ENCODE results near the gene PARD3. TPM values are rescaled to one million over a fixed set of nuclear protein-coding genes. Genes with fewer than 3 reads are reported as not detected.

Gene PARD3
- total RNA-seq, 1 donor from 2014 or later: 88.7 TPM

DNA sequence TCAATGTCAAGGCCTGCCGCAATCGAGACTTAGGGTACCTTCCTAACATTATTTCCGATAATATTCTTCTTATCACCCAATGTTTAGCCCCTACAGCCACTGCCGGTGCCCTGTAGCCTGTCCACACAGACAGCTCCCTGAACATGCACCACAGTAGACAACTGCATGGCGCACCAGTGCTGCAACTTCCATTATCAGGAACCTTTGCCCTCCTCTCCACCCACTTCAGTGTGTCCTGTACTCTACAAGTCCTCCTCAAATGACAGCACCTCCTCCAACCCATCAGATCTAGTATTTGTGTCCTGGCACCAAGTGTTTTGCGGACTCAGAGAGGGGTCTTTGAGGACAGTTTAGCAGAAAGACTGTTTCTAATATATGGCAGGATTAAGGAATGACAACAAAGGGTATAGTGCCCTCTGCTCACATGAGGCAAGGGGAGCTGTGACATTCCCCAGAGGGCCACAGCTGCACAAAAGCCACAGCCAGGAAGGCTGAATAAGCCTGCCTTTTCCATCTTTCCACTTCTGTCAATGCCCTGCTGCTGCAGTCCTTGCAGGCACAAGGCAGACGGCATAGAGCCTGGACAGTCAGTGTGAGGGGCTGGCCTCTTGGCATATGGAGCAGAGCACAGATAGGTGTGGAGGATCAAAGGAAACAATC is 335.4 kb downstream of the PARD3 start:
- H3K27me3 ChIP-seq (ENCODE audit: control insufficient read depth in 3 of 3, insufficient read depth in 3 of 3, low read length in 3 of 3): no peaks in the 10 kb centered on the region
- no peak overlapping the region for H3K4me3 ChIP-seq (ENCODE audit: low read length in 3 of 3)
- no peaks in the 10 kb centered on the region for H3K4me1 ChIP-seq (ENCODE audit: control insufficient read depth in 3 of 3, insufficient read depth in 3 of 3, low read length in 3 of 3)
- H3K27ac ChIP-seq (ENCODE audit: low read depth, low read length): no peak overlapping the region
- H3K9me3 ChIP-seq (ENCODE audit: control insufficient read depth in 3 of 3, low read length in 3 of 3): no peaks in the 10 kb centered on the region
- no peaks in the 10 kb centered on the region for H3K36me3 ChIP-seq (ENCODE audit: control insufficient read depth in 3 of 3, insufficient read depth in 3 of 3, low read length in 3 of 3)
- H3K9ac ChIP-seq (ENCODE audit: low read depth in 1 of 3, low read length in 3 of 3): no peak overlapping the region

DNA sequence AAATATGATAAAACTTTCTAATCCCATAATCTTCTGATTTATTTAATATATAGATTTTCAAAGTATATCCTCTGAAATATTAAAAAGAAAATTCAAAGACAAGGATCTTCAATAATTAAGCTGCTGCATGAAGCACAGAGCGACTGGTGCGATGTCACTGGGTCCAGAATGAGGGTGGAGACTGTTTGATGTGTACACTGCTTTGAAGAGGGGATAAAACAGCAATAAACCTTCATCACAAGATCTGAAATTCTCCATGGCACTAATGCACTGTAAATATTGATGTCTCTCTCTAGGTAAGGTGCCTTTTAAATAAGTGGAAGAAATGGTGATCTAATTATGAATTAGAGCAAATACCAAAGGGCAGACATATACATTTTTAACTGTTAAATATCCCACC is 337.8 kb downstream of the PARD3 start:
- no peak overlapping the region for H3K4me3 ChIP-seq (ENCODE audit: low read length in 3 of 3)
- no peaks in the 10 kb centered on the region for H3K4me1 ChIP-seq (ENCODE audit: control insufficient read depth in 3 of 3, insufficient read depth in 3 of 3, low read length in 3 of 3)
- no peaks in the 10 kb centered on the region for H3K36me3 ChIP-seq (ENCODE audit: control insufficient read depth in 3 of 3, insufficient read depth in 3 of 3, low read length in 3 of 3)
- no peak overlapping the region for H3K27ac ChIP-seq (ENCODE audit: low read depth, low read length)
- H3K9me3 ChIP-seq (ENCODE audit: control insufficient read depth in 3 of 3, low read length in 3 of 3): no peaks in the 10 kb centered on the region
- H3K9ac ChIP-seq (ENCODE audit: low read depth in 1 of 3, low read length in 3 of 3): no peak overlapping the region
- H3K27me3 ChIP-seq (ENCODE audit: control insufficient read depth in 3 of 3, insufficient read depth in 3 of 3, low read length in 3 of 3): no peaks in the 10 kb centered on the region

DNA sequence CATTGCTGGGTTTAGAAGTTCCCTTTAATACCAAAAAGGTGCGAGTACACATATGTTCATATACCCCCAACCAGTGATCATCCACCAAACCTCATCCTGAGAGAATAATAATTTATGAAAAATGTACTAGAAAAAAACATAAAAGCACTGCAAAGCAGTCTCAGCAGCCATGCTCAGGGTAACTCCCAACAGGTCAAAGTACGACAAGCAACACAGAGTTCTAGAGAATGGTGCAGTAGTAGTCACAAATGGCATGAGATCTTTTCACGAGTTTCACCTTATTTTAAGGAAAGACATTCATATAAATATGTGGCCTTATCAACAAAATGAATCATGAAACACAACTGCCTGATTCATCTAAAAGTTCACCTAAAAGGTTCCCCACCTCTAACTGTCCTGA is 338.5 kb downstream of the PARD3 start:
- Histone ChIP-seq H3K4me3 (ENCODE audit: low read length in 3 of 3) (no peak overlapping the region), H3K27me3 (ENCODE audit: control insufficient read depth in 3 of 3, insufficient read depth in 3 of 3, low read length in 3 of 3) (no peaks in the 10 kb centered on the region), H3K4me1 (ENCODE audit: control insufficient read depth in 3 of 3, insufficient read depth in 3 of 3, low read length in 3 of 3) (no peaks in the 10 kb centered on the region), H3K9me3 (ENCODE audit: control insufficient read depth in 3 of 3, low read length in 3 of 3) (no peaks in the 10 kb centered on the region), H3K36me3 (ENCODE audit: control insufficient read depth in 3 of 3, insufficient read depth in 3 of 3, low read length in 3 of 3) (no peaks in the 10 kb centered on the region), H3K9ac (ENCODE audit: low read depth in 1 of 3, low read length in 3 of 3) (no peak overlapping the region), H3K27ac (ENCODE audit: low read depth, low read length) (no peak overlapping the region)

DNA sequence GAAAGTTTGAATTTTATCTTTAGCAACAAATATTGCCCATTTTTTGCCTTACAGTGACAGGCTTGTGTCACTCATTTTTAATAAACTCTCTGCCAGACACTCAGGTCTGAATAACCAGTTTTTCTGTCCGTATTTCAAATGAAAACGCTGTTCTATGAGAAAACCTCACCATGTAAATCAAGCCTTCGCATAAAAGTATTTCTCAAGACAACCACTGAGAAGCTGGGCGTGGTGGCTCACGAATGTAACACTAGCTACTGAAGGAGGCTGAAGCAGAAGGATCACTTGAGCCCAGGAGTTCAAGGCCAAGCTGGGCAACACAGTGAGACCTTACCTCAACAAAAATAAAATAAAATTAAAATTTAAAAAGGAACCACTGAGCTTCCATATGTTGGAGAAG is 339.3 kb downstream of the PARD3 start:
- Histone ChIP-seq H3K4me1 (ENCODE audit: control insufficient read depth in 3 of 3, insufficient read depth in 3 of 3, low read length in 3 of 3) (no peaks in the 10 kb centered on the region), H3K9ac (ENCODE audit: low read depth in 1 of 3, low read length in 3 of 3) (no peak overlapping the region), H3K9me3 (ENCODE audit: control insufficient read depth in 3 of 3, low read length in 3 of 3) (no peaks in the 10 kb centered on the region), H3K27ac (ENCODE audit: low read depth, low read length) (no peak overlapping the region), H3K27me3 (ENCODE audit: control insufficient read depth in 3 of 3, insufficient read depth in 3 of 3, low read length in 3 of 3) (no peaks in the 10 kb centered on the region), H3K36me3 (ENCODE audit: control insufficient read depth in 3 of 3, insufficient read depth in 3 of 3, low read length in 3 of 3) (no peaks in the 10 kb centered on the region), H3K4me3 (ENCODE audit: low read length in 3 of 3) (no peak overlapping the region)

DNA sequence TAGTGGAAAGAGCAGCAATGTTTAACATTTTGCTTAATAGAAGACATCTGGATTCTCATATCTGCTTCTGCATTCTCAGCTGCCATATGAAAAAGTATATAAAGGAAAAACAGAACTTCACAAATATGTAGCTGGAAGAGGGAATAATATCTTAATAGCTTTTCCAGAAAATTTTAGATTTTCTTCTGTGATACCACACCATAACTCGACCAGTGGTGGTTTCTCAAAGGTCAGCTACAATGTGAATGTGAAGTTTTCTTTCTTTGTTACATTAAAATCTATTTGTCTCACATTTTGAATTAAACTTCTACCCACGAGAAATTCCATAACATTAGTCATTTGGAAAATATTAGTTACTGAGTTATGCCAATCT is 339.8 kb downstream of the PARD3 start:
- no peak overlapping the region for H3K27ac ChIP-seq (ENCODE audit: low read depth, low read length)

DNA sequence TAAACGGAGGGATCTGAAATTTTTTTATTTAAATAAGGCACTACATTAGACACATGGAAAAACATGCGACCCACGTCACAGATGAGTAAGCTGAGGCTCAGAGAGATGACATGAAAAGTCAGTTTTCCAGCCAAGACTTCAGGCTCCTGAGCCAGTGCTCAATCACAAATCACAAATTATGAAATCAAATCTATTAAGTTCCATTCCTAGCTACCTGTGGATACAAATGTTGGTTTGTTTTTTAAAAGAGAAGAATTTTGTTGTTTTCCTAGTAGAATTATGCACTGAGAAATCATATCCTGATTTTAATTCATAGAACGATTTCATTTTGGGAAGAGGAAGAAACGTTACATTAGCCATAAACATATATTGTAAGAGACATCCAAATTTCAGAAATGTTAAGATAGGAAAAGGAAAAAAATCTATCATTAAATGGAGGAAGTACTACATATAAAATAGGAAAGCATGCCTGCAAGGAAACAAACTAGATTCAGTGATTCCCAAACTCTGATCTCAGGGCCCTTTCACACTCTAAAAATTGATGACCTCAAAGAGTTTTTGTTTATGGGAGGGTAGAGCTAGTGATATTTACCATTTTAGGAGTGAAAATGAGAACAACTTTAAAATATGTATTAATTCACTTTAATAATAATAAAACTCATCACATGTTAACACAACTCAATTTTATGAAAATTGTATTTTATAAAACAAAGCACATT is 340.4 kb downstream of the PARD3 start:
- Histone ChIP-seq H3K9me3 (ENCODE audit: control insufficient read depth in 3 of 3, low read length in 3 of 3) (no peaks in the 10 kb centered on the region), H3K36me3 (ENCODE audit: control insufficient read depth in 3 of 3, insufficient read depth in 3 of 3, low read length in 3 of 3) (peaks cover 0 to 3% (median 0%) of the 10 kb centered on the region in 3 donors), H3K4me3 (ENCODE audit: low read length in 3 of 3) (no peak overlapping the region), H3K9ac (ENCODE audit: low read depth in 1 of 3, low read length in 3 of 3) (no peak overlapping the region), H3K27me3 (ENCODE audit: control insufficient read depth in 3 of 3, insufficient read depth in 3 of 3, low read length in 3 of 3) (no peaks in the 10 kb centered on the region), H3K27ac (ENCODE audit: low read depth, low read length) (no peak overlapping the region), H3K4me1 (ENCODE audit: control insufficient read depth in 3 of 3, insufficient read depth in 3 of 3, low read length in 3 of 3) (no peaks in the 10 kb centered on the region)

More for the DNA sequence above, 339.8 kb downstream of the PARD3 start:
- no peaks in the 10 kb centered on the region for H3K4me1 ChIP-seq (ENCODE audit: control insufficient read depth in 3 of 3, insufficient read depth in 3 of 3, low read length in 3 of 3)
- H3K27me3 ChIP-seq (ENCODE audit: control insufficient read depth in 3 of 3, insufficient read depth in 3 of 3, low read length in 3 of 3): no peaks in the 10 kb centered on the region
- no peak overlapping the region for H3K9ac ChIP-seq (ENCODE audit: low read depth in 1 of 3, low read length in 3 of 3)
- no peaks in the 10 kb centered on the region for H3K36me3 ChIP-seq (ENCODE audit: control insufficient read depth in 3 of 3, insufficient read depth in 3 of 3, low read length in 3 of 3)
- no peak overlapping the region for H3K4me3 ChIP-seq (ENCODE audit: low read length in 3 of 3)
- no peaks in the 10 kb centered on the region for H3K9me3 ChIP-seq (ENCODE audit: control insufficient read depth in 3 of 3, low read length in 3 of 3)

DNA sequence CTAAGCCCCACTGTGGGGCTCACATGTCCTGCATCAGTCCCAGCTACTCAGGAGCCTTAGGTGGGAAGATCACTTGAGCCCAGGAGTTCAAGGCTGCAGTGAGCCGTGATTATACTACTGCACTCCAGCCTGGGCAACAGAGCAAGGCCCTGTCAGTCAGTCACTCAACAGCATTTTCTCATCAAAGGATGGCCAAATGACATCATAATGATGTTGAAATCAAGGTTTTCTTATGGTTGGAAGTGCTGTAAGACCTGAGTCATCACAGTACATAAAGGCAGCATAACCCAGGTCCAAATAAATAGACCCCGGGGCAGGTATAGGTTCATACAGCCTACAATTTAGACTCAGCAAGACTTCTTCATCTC is 341.1 kb downstream of the PARD3 start:
- H3K36me3 ChIP-seq (ENCODE audit: control insufficient read depth in 3 of 3, insufficient read depth in 3 of 3, low read length in 3 of 3): peaks cover 0 to 6% (median 0%) of the 10 kb centered on the region in 3 donors
- H3K4me1 ChIP-seq (ENCODE audit: control insufficient read depth in 3 of 3, insufficient read depth in 3 of 3, low read length in 3 of 3): no peaks in the 10 kb centered on the region
- H3K27me3 ChIP-seq (ENCODE audit: control insufficient read depth in 3 of 3, insufficient read depth in 3 of 3, low read length in 3 of 3): no peaks in the 10 kb centered on the region
- no peak overlapping the region for H3K9ac ChIP-seq (ENCODE audit: low read depth in 1 of 3, low read length in 3 of 3)
- H3K27ac ChIP-seq (ENCODE audit: low read depth, low read length): no peak overlapping the region
- no peaks in the 10 kb centered on the region for H3K9me3 ChIP-seq (ENCODE audit: control insufficient read depth in 3 of 3, low read length in 3 of 3)
- no peak overlapping the region for H3K4me3 ChIP-seq (ENCODE audit: low read length in 3 of 3)

DNA sequence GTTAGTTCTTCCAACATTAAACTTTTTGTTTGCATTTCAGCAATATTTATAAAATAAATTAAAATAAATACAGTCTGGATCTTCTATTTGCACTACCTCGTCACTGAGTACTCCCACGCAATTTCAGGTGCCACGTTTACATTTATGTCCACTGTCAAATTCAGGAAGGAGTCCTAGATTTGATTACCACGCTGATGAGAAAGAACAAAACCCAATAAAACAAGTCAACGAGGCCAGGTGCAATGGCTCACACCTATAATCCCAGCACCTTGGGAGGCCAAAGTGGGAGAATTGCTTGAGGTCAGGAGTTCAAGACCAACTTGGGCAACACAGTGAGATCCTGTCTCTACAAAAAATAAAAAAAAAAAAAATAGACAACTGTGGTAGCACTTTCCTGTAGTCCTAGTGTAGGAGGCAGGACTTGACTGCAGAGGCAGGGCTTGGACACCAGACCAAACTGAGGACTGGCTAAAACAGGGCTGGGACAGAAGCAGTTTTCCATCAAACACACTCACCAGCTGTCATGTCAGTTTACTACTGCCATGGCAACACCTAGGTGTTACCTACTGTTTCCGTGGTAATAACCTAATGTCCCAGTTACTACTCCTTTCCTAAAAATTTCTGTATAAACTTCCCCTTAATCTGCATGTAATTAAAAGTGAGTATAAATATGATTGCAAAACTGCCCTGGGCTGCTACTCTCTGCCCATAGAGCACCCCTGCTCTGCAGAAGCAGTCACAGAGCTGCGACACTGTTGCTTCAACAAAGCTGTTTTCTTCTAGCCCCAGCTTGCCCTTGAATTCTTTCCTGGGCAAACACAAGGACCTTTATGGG is 341.7 kb downstream of the PARD3 start:
- H3K27ac ChIP-seq (ENCODE audit: low read depth, low read length): no peak overlapping the region
- no peaks in the 10 kb centered on the region for H3K27me3 ChIP-seq (ENCODE audit: control insufficient read depth in 3 of 3, insufficient read depth in 3 of 3, low read length in 3 of 3)
- no peak overlapping the region for H3K9ac ChIP-seq (ENCODE audit: low read depth in 1 of 3, low read length in 3 of 3)
- peaks cover 0 to 6% (median 0%) of the 10 kb centered on the region in 3 donors for H3K36me3 ChIP-seq (ENCODE audit: control insufficient read depth in 3 of 3, insufficient read depth in 3 of 3, low read length in 3 of 3)
- no peak overlapping the region for H3K4me3 ChIP-seq (ENCODE audit: low read length in 3 of 3)
- H3K4me1 ChIP-seq (ENCODE audit: control insufficient read depth in 3 of 3, insufficient read depth in 3 of 3, low read length in 3 of 3): no peaks in the 10 kb centered on the region
- H3K9me3 ChIP-seq (ENCODE audit: control insufficient read depth in 3 of 3, low read length in 3 of 3): no peaks in the 10 kb centered on the region

DNA sequence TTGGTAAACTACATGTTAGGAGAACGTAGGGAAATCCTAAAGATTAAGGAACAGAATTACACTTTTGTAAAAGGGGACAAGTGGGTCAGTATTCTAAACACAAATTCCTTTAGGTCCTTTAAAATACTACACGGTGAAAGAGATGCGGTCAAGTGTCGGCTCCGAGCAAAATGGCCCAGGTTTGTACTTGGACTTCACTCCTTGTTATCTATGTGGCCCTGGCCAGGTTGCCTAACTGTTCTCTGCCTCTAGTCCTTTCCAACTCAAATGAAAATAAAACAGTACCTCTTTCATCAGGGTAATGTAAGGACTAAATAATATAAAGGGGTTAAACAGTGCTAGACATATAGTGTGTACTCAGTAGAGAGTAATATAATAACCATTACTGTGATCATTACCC is 344.8 kb downstream of the PARD3 start:
- no peaks in the 10 kb centered on the region for H3K9me3 ChIP-seq (ENCODE audit: control insufficient read depth in 3 of 3, low read length in 3 of 3)
- no peak overlapping the region for H3K27ac ChIP-seq (ENCODE audit: low read depth, low read length)
- no peaks in the 10 kb centered on the region for H3K27me3 ChIP-seq (ENCODE audit: control insufficient read depth in 3 of 3, insufficient read depth in 3 of 3, low read length in 3 of 3)
- no peak overlapping the region for H3K9ac ChIP-seq (ENCODE audit: low read depth in 1 of 3, low read length in 3 of 3)
- peaks cover 0 to 6% (median 0%) of the 10 kb centered on the region in 3 donors for H3K36me3 ChIP-seq (ENCODE audit: control insufficient read depth in 3 of 3, insufficient read depth in 3 of 3, low read length in 3 of 3)
- H3K4me1 ChIP-seq (ENCODE audit: control insufficient read depth in 3 of 3, insufficient read depth in 3 of 3, low read length in 3 of 3): no peaks in the 10 kb centered on the region
- no peak overlapping the region for H3K4me3 ChIP-seq (ENCODE audit: low read length in 3 of 3)

DNA sequence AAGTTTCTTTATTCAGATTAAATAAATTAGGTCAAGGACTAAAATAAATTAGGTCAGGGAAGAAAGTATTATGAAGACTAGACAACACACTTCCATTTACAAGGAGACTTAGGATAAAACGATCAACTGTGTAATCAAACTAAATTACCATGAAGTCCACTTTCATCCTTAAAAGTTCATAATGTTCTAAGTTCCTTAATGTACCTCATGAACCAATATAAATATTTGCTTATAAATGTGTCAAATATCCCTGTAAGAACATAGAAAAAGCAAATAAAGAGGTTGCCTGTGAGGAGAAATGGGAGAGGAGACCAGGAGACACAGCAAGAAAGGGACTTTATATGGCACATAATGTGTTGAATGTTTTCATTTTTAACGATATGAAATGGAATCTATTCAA is 345.6 kb downstream of the PARD3 start:
- Histone ChIP-seq H3K36me3 (ENCODE audit: control insufficient read depth in 3 of 3, insufficient read depth in 3 of 3, low read length in 3 of 3) (peaks cover 0 to 6% (median 0%) of the 10 kb centered on the region in 3 donors), H3K4me1 (ENCODE audit: control insufficient read depth in 3 of 3, insufficient read depth in 3 of 3, low read length in 3 of 3) (no peaks in the 10 kb centered on the region)

More for the DNA sequence above, 345.6 kb downstream of the PARD3 start:
- Histone ChIP-seq H3K27ac (ENCODE audit: low read depth, low read length) (no peak overlapping the region), H3K4me3 (ENCODE audit: low read length in 3 of 3) (no peak overlapping the region), H3K9me3 (ENCODE audit: control insufficient read depth in 3 of 3, low read length in 3 of 3) (no peaks in the 10 kb centered on the region), H3K9ac (ENCODE audit: low read depth in 1 of 3, low read length in 3 of 3) (no peak overlapping the region), H3K27me3 (ENCODE audit: control insufficient read depth in 3 of 3, insufficient read depth in 3 of 3, low read length in 3 of 3) (no peaks in the 10 kb centered on the region)

Data from skeletal muscle tissue (tissue), 4 donors.